K562 (cell line): ENCODE measurements around the gene TMED10. TPM values are rescaled to one million over a fixed set of nuclear protein-coding genes. Genes with fewer than 3 reads are reported as not detected.

Experiments used
- ATAC-seq: fragments of 200-7000 bp; cut with Tn5 transposase; 3 replicates; pipeline ENCODE4 v1.9.1; 2020; ENCODE audit warnings: moderate library complexity
- BruUV-seq: library from RNA; stranded (reverse); fragments of 400-500 nt; replicated peaks from 2 replicates; lab custom pipeline; 2021; lab: Mats Ljungman, UMichigan
- CTCF ChIA-PET: fragments of 300-600 bp; formaldehyde crosslinking; extraction: SDS; loops from one replicate; lab custom pipeline; 2021; ENCODE audit warnings: low intra/inter-chr PET ratio; lab: Yijun Ruan, JAX
- POLR2A ChIA-PET: fragments of 300-600, 350-650 bp; sonication (Branson Sonifier 250); formaldehyde crosslinking; extraction: SDS; loops from one replicate; lab custom pipeline; 2021; ENCODE audit warnings: antibody characterized with exemption, inconsistent platforms; lab: Yijun Ruan, JAX
- DNase-seq, 4 experiments: peaks; one replicate each; pipeline versions ENCODE4 v3.0.0 to v3.0.0-alpha.2; 2011 to 2018; ENCODE audit warnings: low spot score in 3 of 4, mixed read lengths in 3 of 4; ENCODE audit errors: extremely low read depth in 1 of 4
- FAIRE-seq: peaks from 2 replicates; lab custom pipeline; 2011; peaks lifted over from hg19 to GRCh38; lab: Jason Lieb, UNC
- H2AFZ ChIP-seq: 2 replicates; pipeline ENCODE4 v1.6.0; 2011; ENCODE audit warnings: low read depth, low read length, control low read depth, inconsistent platforms
- H3K27ac ChIP-seq: fragments of 200-600 bp; 3 replicates; pipeline ENCODE4 v1.8.0; 2011; ENCODE audit warnings: low read depth, mild to moderate bottlenecking, control low read depth, inconsistent platforms, low read length, moderate library complexity, mixed read lengths; ENCODE audit errors: extremely low read depth
- H3K27me3 ChIP-seq, 2 experiments: fragments of 300-600 bp in 1 of 2; 2 replicates in 1 of 2; 3 replicates in 1 of 2; pipeline versions ENCODE4 v1.6.0 to v1.8.0; 2011; ENCODE audit warnings: inconsistent platforms in 2 of 2, low read length in 2 of 2, mild to moderate bottlenecking in 1 of 2, mixed read lengths in 1 of 2, moderate library complexity in 1 of 2; ENCODE audit not compliant: control insufficient read depth in 2 of 2, insufficient read depth in 2 of 2
- H3K36me3 ChIP-seq: fragments of 300-600 bp; 3 replicates; pipeline ENCODE4 v1.8.0; 2011; ENCODE audit warnings: mild to moderate bottlenecking, low read length, inconsistent platforms; ENCODE audit not compliant: control insufficient read depth, insufficient read depth
- H3K4me1 ChIP-seq, 2 experiments: fragments of 200-600 bp in 1 of 2; replicated peaks in 1 of 2; 2 replicates in 1 of 2; 3 replicates in 1 of 2; pipeline versions ENCODE4 v1.5.1 to v1.8.0; 2011; ENCODE audit warnings: inconsistent platforms in 2 of 2, low read length in 2 of 2, mild to moderate bottlenecking in 1 of 2, mixed read lengths in 1 of 2, moderate library complexity in 1 of 2; ENCODE audit not compliant: control insufficient read depth in 2 of 2, insufficient read depth in 2 of 2
- H3K4me2 ChIP-seq: 2 replicates; pipeline ENCODE4 v1.6.1; 2011; ENCODE audit warnings: low read length, control low read depth, inconsistent platforms, mixed read lengths; ENCODE audit not compliant: insufficient read depth
- H3K4me3 ChIP-seq: fragments of 200-600 bp; sonication (generic), shearing (Covaris generic); 2 replicates; pipeline ENCODE4 v1.5.1; 2016; ENCODE audit warnings: control low read depth, inconsistent platforms
- H3K79me2 ChIP-seq: fragments of 200-600 bp; 3 replicates; pipeline ENCODE4 v1.8.0; 2011; ENCODE audit warnings: low read length, inconsistent platforms; ENCODE audit not compliant: control insufficient read depth, insufficient read depth
- H3K9ac ChIP-seq, 2 experiments: 2 replicates each; pipeline versions ENCODE4 v1.6.0 to v1.6.1; 2011; ENCODE audit warnings: low read depth in 2 of 2, low read length in 2 of 2, control low read depth in 1 of 2, inconsistent platforms in 1 of 2, mild to moderate bottlenecking in 1 of 2, mixed read lengths in 1 of 2; ENCODE audit not compliant: insufficient read depth in 1 of 2
- H3K9me1 ChIP-seq: one replicate; pipeline ENCODE4 v1.6.0; 2011; ENCODE audit warnings: inconsistent platforms, mild to moderate bottlenecking, low read length, moderate library complexity; ENCODE audit not compliant: control insufficient read depth, insufficient read depth
- H3K9me3 ChIP-seq: replicated peaks from 2 replicates; pipeline ENCODE4 v1.5.1; 2011; ENCODE audit warnings: low read depth, low read length, inconsistent platforms; ENCODE audit not compliant: control insufficient read depth, insufficient read depth
- H4K20me1 ChIP-seq: replicated peaks from 2 replicates; pipeline ENCODE4 v1.6.1; 2011; ENCODE audit warnings: low read length, inconsistent platforms, mixed read lengths; ENCODE audit not compliant: control insufficient read depth, insufficient read depth
- ASH1L ChIP-seq: fragments of 450-650 bp; IDR thresholded peaks from 2 replicates; pipeline ENCODE4 v1.6.1; 2018; ENCODE audit warnings: borderline replicate concordance, mild to moderate bottlenecking, low read depth; ENCODE audit not compliant: partially characterized antibody
- HMG20B ChIP-seq: fragments of 250-450 bp; sonication (Bioruptor Pico); IDR thresholded peaks from 2 replicates; pipeline ENCODE4 v1.5.0; 2021; ENCODE audit warnings: mild to moderate bottlenecking
- KHSRP ChIP-seq: fragments of 450-650 bp; IDR thresholded peaks from 2 replicates; pipeline ENCODE4 v1.6.1; 2017
- KLF16 ChIP-seq: IDR thresholded peaks from 2 replicates; pipeline ENCODE4 v1.6.1; 2016; ENCODE audit warnings: antibody characterized with exemption
- MBD2 ChIP-seq: sonication (generic); IDR thresholded peaks from 2 replicates; pipeline ENCODE4 v1.6.1; 2016; ENCODE audit warnings: low read depth, borderline replicate concordance
- MXI1 ChIP-seq: IDR thresholded peaks from 2 replicates; pipeline ENCODE4 v1.6.1; 2011; ENCODE audit warnings: low read depth, mild to moderate bottlenecking, improper control_type of control experiment, low read length
- NBN ChIP-seq: fragments of 450-650 bp; IDR thresholded peaks from 2 replicates; pipeline ENCODE4 v1.6.1; 2016; ENCODE audit warnings: low read depth, mild to moderate bottlenecking
- POLR2B ChIP-seq: fragments of 450-650 bp; IDR thresholded peaks from 2 replicates; pipeline ENCODE4 v1.6.1; 2018; ENCODE audit warnings: low read depth; ENCODE audit not compliant: partially characterized antibody
- PRMT5 ChIP-seq: sonication (generic); formaldehyde crosslinking; IDR thresholded peaks from 2 replicates; pipeline ENCODE4 v1.5.0; 2020; ENCODE audit warnings: missing genetic modification reagents
- RAD21 ChIP-seq, 2 experiments: fragments of 250-450 bp in 1 of 2; fragments of 450-650 bp in 1 of 2; sonication (Bioruptor Pico) in 1 of 2; formaldehyde crosslinking in 1 of 2; IDR thresholded peaks in 1 of 2; conservative IDR thresholded peaks in 1 of 2; 2 replicates each; pipeline versions ENCODE4 v1.4.0 to v1.8.0; 2020 to 2022; ENCODE audit warnings: mild to moderate bottlenecking in 2 of 2, moderate library complexity in 1 of 2
- RBM34 ChIP-seq: fragments of 200-400 bp; formaldehyde crosslinking; IDR thresholded peaks from 2 replicates; pipeline ENCODE4 v1.6.1; 2018; ENCODE audit warnings: low read length, borderline replicate concordance; ENCODE audit not compliant: insufficient read depth
- SAP30 ChIP-seq: fragments of 200-600 bp; sonication (generic); IDR thresholded peaks from 2 replicates; pipeline ENCODE4 v1.6.1; 2012; ENCODE audit warnings: borderline replicate concordance, low read depth, mild to moderate bottlenecking, moderate library complexity, low read length, control low read depth, inconsistent platforms; ENCODE audit not compliant: insufficient read depth, poor library complexity, severe bottlenecking
- USF2 ChIP-seq: sonication (generic); formaldehyde crosslinking; IDR thresholded peaks from 2 replicates; pipeline ENCODE4 v1.5.0; 2020; ENCODE audit warnings: missing genetic modification reagents
- ZFPM2 ChIP-seq: fragments of 250-450 bp; sonication (Bioruptor Pico); IDR thresholded peaks from 2 replicates; pipeline ENCODE4 v1.5.1; 2022; ENCODE audit warnings: mild to moderate bottlenecking
- ZNF695 ChIP-seq: fragments of 450-650 bp; formaldehyde crosslinking; IDR thresholded peaks from 2 replicates; pipeline ENCODE4 v1.4.0; 2020; ENCODE audit warnings: mild to moderate bottlenecking, moderate library complexity
- WGBS: fragments of 100-300 bp; shearing (Covaris generic); methylation state at CpG from one replicate; pipeline ENCODE4 v1.1.6; 2016; ENCODE audit warnings: low coverage, mixed read lengths; ENCODE audit not compliant: insufficient coverage; ENCODE audit errors: missing lambda C conversion rate; 5-methylcytosine and 5-hydroxymethylcytosine counted together
- in situ Hi-C: fragments of 300-500 bp; cut with MboI; formaldehyde crosslinking; loops from 4 replicates; pipeline ENCODE4 v1.15.0; 2018; ENCODE audit warnings: inconsistent platforms, mixed read lengths
- intact Hi-C: fragments of 100-400 bp; cut with micrococcal nuclease; formaldehyde crosslinking; loops from 2 replicates; pipeline ENCODE4 v1.14.2; 2022
- polyA plus RNA-seq, 8 experiments: library from polyadenylated mRNA; depleted of rRNA in 4 of 8; stranded (reverse) in 5 of 8; unstranded in 3 of 8; fragments of >200 nt; fragmentation: Nextera tagmentation in 2 of 8; fragmentation: Illumina TruSeq in 1 of 8; extraction: Ambion mirVana in 2 of 8; extraction: Trizol in 1 of 8; gene quantifications; 2 replicates each; pipeline versions ENCODE4 v1.2.1 to v1.2.3, GENCODE V29; 2011 to 2014; ENCODE audit warnings: inconsistent platforms in 1 of 8, missing spikeins in 1 of 8
- total RNA-seq, 7 experiments: library from RNA; depleted of rRNA in 6 of 7; stranded (reverse); fragments of >200 nt in 6 of 7; fragmentation: Illumina TruSeq in 2 of 7; extraction: Trizol in 2 of 7; gene quantifications; 2 replicates each; pipeline versions ENCODE4 v1.2.1 to v1.2.3, GENCODE V29; 2011 to 2021; ENCODE audit warnings: low replicate concordance in 1 of 7
- TF ChIP-seq, protein P1 (sequence below): fragments of 250-450 bp; sonication (Bioruptor Pico); IDR thresholded peaks from 2 replicates; pipeline ENCODE4 v1.5.0; 2022; ENCODE audit warnings: mild to moderate bottlenecking
- TF ChIP-seq, protein P2 (sequence below): fragments of 250-450 bp; sonication (Bioruptor Pico); IDR thresholded peaks from 2 replicates; pipeline ENCODE4 v1.4.0; 2020

Gene TMED10
- total and polyA plus RNA-seq, 9 of the 15 experiments (the other 6 are each of a cell fraction or from before 2014, with no cell fraction given) = 62.2 to 233 (median 124) TPM

DNA sequence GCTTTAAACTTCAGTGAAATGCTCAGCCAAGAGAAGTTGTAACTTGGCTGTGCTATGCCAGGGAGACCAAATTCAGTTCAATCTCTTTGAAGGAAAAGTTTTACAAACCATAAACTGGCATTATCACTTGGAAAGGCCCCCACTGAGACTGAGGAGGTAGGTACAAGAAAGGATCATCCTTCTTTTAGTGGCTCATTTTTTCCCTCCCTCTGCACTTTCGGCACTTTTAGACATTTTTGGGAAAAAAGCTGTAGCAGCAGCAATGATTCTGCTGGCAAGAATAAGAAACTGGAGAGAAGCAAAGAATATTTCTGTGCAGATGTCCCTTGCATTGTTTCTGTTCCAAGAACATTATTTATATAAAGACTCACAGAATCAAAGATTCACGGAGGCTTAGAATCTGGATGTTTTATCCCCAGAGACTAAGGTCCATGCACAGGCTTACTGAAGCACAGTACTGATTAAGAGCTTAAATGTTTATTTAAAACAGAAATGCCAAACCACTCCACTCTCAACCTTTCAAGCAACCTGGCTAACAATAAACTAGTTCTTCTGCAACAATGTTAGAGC is 94.7 kb downstream of the TMED10 start:
- H3K4me1 ChIP-seq = no peaks in the 10 kb centered on the region
- DNase-seq = no peak
- H3K79me2 ChIP-seq = no peaks in the 10 kb centered on the region
- FAIRE-seq = no peak
- in situ Hi-C loops = no loop called here
- TF ChIP-seq RAD21 (CRISPR knock-in tag; conservative IDR thresholded peaks at IDR 0.05 in 1 of 2, IDR thresholded peaks at IDR 0.05 in 1 of 2) (no peak), PRMT5 (CRISPR knock-in tag) (no peak), POLR2B (no peak), MXI1 (no peak), KLF16 (no peak), RBM34 (no peak), MBD2 (no peak), HMG20B (no peak), SAP30 (no peak), ASH1L (no peak), KHSRP (no peak), ZNF695 (no peak), USF2 (CRISPR knock-in tag) (no peak), NBN (no peak), ZFPM2 (no peak)
- TF ChIP-seq, protein P1, sequence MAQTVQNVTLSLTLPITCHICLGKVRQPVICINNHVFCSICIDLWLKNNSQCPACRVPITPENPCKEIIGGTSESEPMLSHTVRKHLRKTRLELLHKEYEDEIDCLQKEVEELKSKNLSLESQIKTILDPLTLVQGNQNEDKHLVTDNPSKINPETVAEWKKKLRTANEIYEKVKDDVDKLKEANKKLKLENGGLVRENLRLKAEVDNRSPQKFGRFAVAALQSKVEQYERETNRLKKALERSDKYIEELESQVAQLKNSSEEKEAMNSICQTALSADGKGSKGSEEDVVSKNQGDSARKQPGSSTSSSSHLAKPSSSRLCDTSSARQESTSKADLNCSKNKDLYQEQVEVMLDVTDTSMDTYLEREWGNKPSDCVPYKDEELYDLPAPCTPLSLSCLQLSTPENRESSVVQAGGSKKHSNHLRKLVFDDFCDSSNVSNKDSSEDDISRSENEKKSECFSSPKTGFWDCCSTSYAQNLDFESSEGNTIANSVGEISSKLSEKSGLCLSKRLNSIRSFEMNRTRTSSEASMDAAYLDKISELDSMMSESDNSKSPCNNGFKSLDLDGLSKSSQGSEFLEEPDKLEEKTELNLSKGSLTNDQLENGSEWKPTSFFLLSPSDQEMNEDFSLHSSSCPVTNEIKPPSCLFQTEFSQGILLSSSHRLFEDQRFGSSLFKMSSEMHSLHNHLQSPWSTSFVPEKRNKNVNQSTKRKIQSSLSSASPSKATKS = no peak
- TF ChIP-seq, protein P2, sequence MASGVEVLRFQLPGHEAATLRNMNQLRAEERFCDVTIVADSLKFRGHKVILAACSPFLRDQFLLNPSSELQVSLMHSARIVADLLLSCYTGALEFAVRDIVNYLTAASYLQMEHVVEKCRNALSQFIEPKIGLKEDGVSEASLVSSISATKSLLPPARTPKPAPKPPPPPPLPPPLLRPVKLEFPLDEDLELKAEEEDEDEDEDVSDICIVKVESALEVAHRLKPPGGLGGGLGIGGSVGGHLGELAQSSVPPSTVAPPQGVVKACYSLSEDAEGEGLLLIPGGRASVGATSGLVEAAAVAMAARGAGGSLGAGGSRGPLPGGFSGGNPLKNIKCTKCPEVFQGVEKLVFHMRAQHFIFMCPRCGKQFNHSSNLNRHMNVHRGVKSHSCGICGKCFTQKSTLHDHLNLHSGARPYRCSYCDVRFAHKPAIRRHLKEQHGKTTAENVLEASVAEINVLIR = no peak
- ChIA-PET POLR2A (no interaction called here), CTCF (no interaction called here)
- no peaks in the 10 kb centered on the region for H3K27me3 ChIP-seq
- intact Hi-C loops = no loop called here
- no peak overlapping the region for H3K9ac ChIP-seq
- H3K27ac ChIP-seq = no peak overlapping the region
- H3K9me3 ChIP-seq = no peaks in the 10 kb centered on the region
- no peaks in the 10 kb centered on the region for H4K20me1 ChIP-seq
- H3K36me3 ChIP-seq = peaks cover 20% of the 10 kb centered on the region; the same call in 1 of the 3 replicates
- no peak for ATAC-seq
- BruUV-seq = no TSS peak
- H3K4me3 ChIP-seq = no peak overlapping the region
- H3K9me1 ChIP-seq = no peaks in the 10 kb centered on the region
- 100% methylated on average over 2 of the region's 2 CpGs for WGBS
- no peak overlapping the region for H2AFZ ChIP-seq
- no peak overlapping the region for H3K4me2 ChIP-seq
